Measurements from ENCODE around the gene PTPN3. TPM values are rescaled to one million over a fixed set of nuclear protein-coding genes. Genes with fewer than 3 reads are reported as not detected.

The PTPN3 gene
- total RNA-seq, 1 experiment from 2014 or later, result 10.4 TPM

GRCh38 chr9:109537288-109537687, 39.2 kb upstream of the PTPN3 start:
- TF ChIP-seq CTCF (IDR thresholded peaks at IDR 0.05) (no peak), SIN3A (IDR thresholded peaks at IDR 0.05; ENCODE audit: borderline replicate concordance, insufficient read depth, low read depth, low read length) (no peak), TCF7L2 (IDR thresholded peaks at IDR 0.05; ENCODE audit: low read depth, low read length) (no peak), REST (IDR thresholded peaks at IDR 0.05; ENCODE audit: insufficient read depth in 1 of 2, low read depth in 2 of 2, low read length in 1 of 2) (no peak), POLR2AphosphoS5 (IDR thresholded peaks at IDR 0.05; ENCODE audit: low read depth, low read length) (no peak)
- DNase-seq (ENCODE audit: low read depth, low spot score), result no peak
- in situ Hi-C loops (cut with HindIII; ENCODE audit: low pct_unique_long_range_greater_than_20kb, low sequenced_read_pairs), result no loop called here
- no peaks in the 10 kb centered on the region for H3K36me3 ChIP-seq (ENCODE audit: control insufficient read depth, insufficient read depth, low read length)
- ChIA-PET POLR2A (no interaction called here), CTCF (no interaction called here)
- no peak for ATAC-seq
- H3K9me3 ChIP-seq (ENCODE audit: control insufficient read depth, insufficient read depth, low read depth, low read length), result no peaks in the 10 kb centered on the region
- no peak overlapping the region for H3K4me3 ChIP-seq (ENCODE audit: low read depth in 2 of 2, low read length in 2 of 2)
- no peaks in the 10 kb centered on the region for H3K4me1 ChIP-seq (ENCODE audit: control insufficient read depth, insufficient read depth, low read length)
- no TSS peak for BruUV-seq (replicated peaks)
- no peak overlapping the region for H3K27ac ChIP-seq (ENCODE audit: low read length)
- intact Hi-C loops (cut with micrococcal nuclease; ENCODE audit: unreplicated experiment), result no loop called here
- peaks cover 6% of the 10 kb centered on the region for H3K27me3 ChIP-seq (ENCODE audit: control insufficient read depth, insufficient read depth, low read length)

- DNase-seq (ENCODE audit: low read depth, low spot score) (no peak), ATAC-seq (no peak)
- TF ChIP-seq CTCF (IDR thresholded peaks at IDR 0.05), result no peak
- no peak for TF ChIP-seq POLR2AphosphoS5 (IDR thresholded peaks at IDR 0.05; ENCODE audit: low read depth, low read length)
- no peak for TF ChIP-seq TCF7L2 (IDR thresholded peaks at IDR 0.05; ENCODE audit: low read depth, low read length)
- no peak for TF ChIP-seq REST (IDR thresholded peaks at IDR 0.05; ENCODE audit: insufficient read depth in 1 of 2, low read depth in 2 of 2, low read length in 1 of 2)
- TF ChIP-seq SIN3A (IDR thresholded peaks at IDR 0.05; ENCODE audit: borderline replicate concordance, insufficient read depth, low read depth, low read length), result no peak
- no TSS peak for BruUV-seq (replicated peaks)
- no peaks in the 10 kb centered on the region for H3K36me3 ChIP-seq (ENCODE audit: control insufficient read depth, insufficient read depth, low read length)
- in situ Hi-C loops (cut with HindIII; ENCODE audit: low pct_unique_long_range_greater_than_20kb, low sequenced_read_pairs) (no loop called here), intact Hi-C loops (cut with micrococcal nuclease; ENCODE audit: unreplicated experiment) (no loop called here)
- H3K4me3 ChIP-seq (ENCODE audit: low read depth in 2 of 2, low read length in 2 of 2), result no peak overlapping the region
- no peaks in the 10 kb centered on the region for H3K9me3 ChIP-seq (ENCODE audit: control insufficient read depth, insufficient read depth, low read depth, low read length)
- POLR2A ChIA-PET, result no interaction called here
- no peak overlapping the region for H3K27ac ChIP-seq (ENCODE audit: low read length)
- H3K27me3 ChIP-seq (ENCODE audit: control insufficient read depth, insufficient read depth, low read length), result peaks cover 6% of the 10 kb centered on the region
- no peaks in the 10 kb centered on the region for H3K4me1 ChIP-seq (ENCODE audit: control insufficient read depth, insufficient read depth, low read length)
- CTCF ChIA-PET, result no interaction called here
Measured at GRCh38 chr9:109536859-109537258, 38.8 kb upstream of the PTPN3 start.
